Measurements from ENCODE around the gene TIPIN. TPM values are rescaled to one million over a fixed set of nuclear protein-coding genes. Genes with fewer than 3 reads are reported as not detected.

The TIPIN gene
- total RNA-seq, 2 experiments from 2014 or later, result 3.7 to 3.9 TPM

GRCh38 chr15:66390678-66391077 lies 34.2 kb upstream of the TIPIN start:
- H3K27ac Mint-ChIP-seq, result peak overlapping the region; percentile 96
- ChIA-PET POLR2A (interaction anchor here (1.1 to 7.0 kb wide), 4 partner anchors 11 to 114 kb away, joined by 3 to 94 read pairs (median 7); partner anchors contain the start of genes RPL4, SNAPC5 and ZWILCH), CTCF (interaction anchor here (0.6 to 8.2 kb wide), 3 partner anchors 12 to 108 kb away, joined by 3 to 107 read pairs (median 4); partner anchors contain the start of gene SNAPC5)
- DNase-seq (peak in 5 of 14 experiments; percentile 11 to 75 (median 65)), ATAC-seq (ENCODE audit: poor library complexity) (no peak)
- Histone ChIP-seq H3K4me3 (ENCODE audit: low read length) (peak overlapping the region; percentile 17), H3K27me3 (ENCODE audit: control insufficient read depth in 1 of 2, insufficient read depth in 2 of 2, low read length in 2 of 2) (no peaks in the 10 kb centered on the region), H3K36me3 (ENCODE audit: insufficient read depth, low read length) (no peaks in the 10 kb centered on the region), H3K4me1 (ENCODE audit: insufficient read depth, low read length) (peaks cover 85% of the 10 kb centered on the region), H3K27ac (ENCODE audit: low read depth in 1 of 2, low read length in 2 of 2) (peak overlapping the region; percentile 17 to 69), H3K9me3 (ENCODE audit: control insufficient read depth in 1 of 2, insufficient read depth in 1 of 2, low read length in 2 of 2) (no peaks in the 10 kb centered on the region)
- H3K4me1 Mint-ChIP-seq (ENCODE audit: low read depth), result peaks cover 90% of the 10 kb centered on the region
- intact Hi-C loops (cut with DNase I, micrococcal nuclease), result no loop called here
- no peaks in the 10 kb centered on the region for H3K27me3 Mint-ChIP-seq
- peaks cover 22% of the 10 kb centered on the region for H3K36me3 Mint-ChIP-seq (ENCODE audit: low read depth)
- H3K9me3 Mint-ChIP-seq, result no peaks in the 10 kb centered on the region
- TF ChIP-seq CTCF (IDR thresholded peaks at IDR 0.05), result no peak
- peak overlapping the region; percentile 99 for H3K4me3 Mint-ChIP-seq

- peak overlapping the region; percentile 17 to 69 for H3K27ac ChIP-seq (ENCODE audit: low read depth in 1 of 2, low read length in 2 of 2)
- H3K4me1 Mint-ChIP-seq (ENCODE audit: low read depth), result peaks cover 86% of the 10 kb centered on the region
- H3K4me3 ChIP-seq (ENCODE audit: low read length), result no peak overlapping the region
- H3K4me3 Mint-ChIP-seq, result peak overlapping the region; percentile 99
- H3K27me3 Mint-ChIP-seq, result no peaks in the 10 kb centered on the region
- peaks cover 80% of the 10 kb centered on the region for H3K4me1 ChIP-seq (ENCODE audit: insufficient read depth, low read length)
- H3K27ac Mint-ChIP-seq, result peak overlapping the region; percentile 96
- H3K9me3 ChIP-seq (ENCODE audit: control insufficient read depth in 1 of 2, insufficient read depth in 1 of 2, low read length in 2 of 2), result no peaks in the 10 kb centered on the region
- POLR2A ChIA-PET, result interaction anchor here (0.6 to 7.0 kb wide), 6 partner anchors 12 to 115 kb away, joined by 3 to 94 read pairs (median 4); partner anchors contain the start of genes RPL4, SNAPC5 and ZWILCH
- CTCF ChIA-PET, result interaction anchor here (1.1 to 8.2 kb wide), 2 partner anchors 13 to 108 kb away, joined by 4 to 107 read pairs; partner anchors contain the start of gene SNAPC5
- H3K36me3 ChIP-seq (ENCODE audit: insufficient read depth, low read length), result no peaks in the 10 kb centered on the region
- no peak for TF ChIP-seq CTCF (IDR thresholded peaks at IDR 0.05)
- no peak for ATAC-seq (ENCODE audit: poor library complexity)
- peak in 2 of 14 experiments; percentile 31 to 41 for DNase-seq
- H3K9me3 Mint-ChIP-seq, result no peaks in the 10 kb centered on the region
- intact Hi-C loops (cut with DNase I, micrococcal nuclease), result loop anchor here (5.0 to 10.0 kb wide), 4 partner anchors 32 to 1495 kb away; partner anchors contain the start of gene DIS3L (in 1 of the 2)
- no peaks in the 10 kb centered on the region for H3K27me3 ChIP-seq (ENCODE audit: control insufficient read depth in 1 of 2, insufficient read depth in 2 of 2, low read length in 2 of 2)
- H3K36me3 Mint-ChIP-seq (ENCODE audit: low read depth), result peaks cover 22% of the 10 kb centered on the region
Observed at GRCh38 chr15:66389859-66390381, 33.4 kb upstream of the TIPIN start.

- POLR2A ChIA-PET, result interaction anchor here (0.6 to 7.0 kb wide), 5 partner anchors 13 to 109 kb away, joined by 3 to 94 read pairs (median 4); partner anchors contain the start of gene SNAPC5
Observed at GRCh38 chr15:66389098-66389858, 32.8 kb upstream of the TIPIN start.

More at GRCh38 chr15:66389098-66389858, 32.8 kb upstream of the TIPIN start:
- intact Hi-C loops (cut with DNase I, micrococcal nuclease), result loop anchor here (5.0 to 10.0 kb wide), 4 partner anchors 33 to 1494 kb away; partner anchors contain the start of gene DIS3L (in 1 of the 2)
- Histone ChIP-seq H3K9me3 (ENCODE audit: control insufficient read depth in 1 of 2, insufficient read depth in 1 of 2, low read length in 2 of 2) (no peaks in the 10 kb centered on the region), H3K4me3 (ENCODE audit: low read length) (no peak overlapping the region), H3K4me1 (ENCODE audit: insufficient read depth, low read length) (peaks cover 74% of the 10 kb centered on the region), H3K36me3 (ENCODE audit: insufficient read depth, low read length) (no peaks in the 10 kb centered on the region), H3K27ac (ENCODE audit: low read depth in 1 of 2, low read length in 2 of 2) (peak overlapping the region; percentile 2 to 6), H3K27me3 (ENCODE audit: control insufficient read depth in 1 of 2, insufficient read depth in 2 of 2, low read length in 2 of 2) (no peaks in the 10 kb centered on the region)
- Mint-ChIP-seq H3K9me3 (no peaks in the 10 kb centered on the region), H3K36me3 (ENCODE audit: low read depth) (peaks cover 22% of the 10 kb centered on the region), H3K4me3 (peak overlapping the region; percentile 99), H3K27ac (peak overlapping the region; percentile 96), H3K27me3 (no peaks in the 10 kb centered on the region), H3K4me1 (ENCODE audit: low read depth) (peaks cover 83% of the 10 kb centered on the region)
- TF ChIP-seq CTCF (IDR thresholded peaks at IDR 0.05), result no peak
- CTCF ChIA-PET, result interaction anchor here (8.2 kb wide), 1 partner anchor 109 kb away, joined by 107 read pairs; the partner anchor contains the start of gene SNAPC5
- ATAC-seq (ENCODE audit: poor library complexity), result no peak
- peak in 3 of 14 experiments; percentile 19 to 47 (median 39) for DNase-seq

Data from CD4-positive, alpha-beta T cell (primary cell).